ENCODE data around the gene ANKRD27.
"Not testable (repeated sequence)": the region's sequence is repeated elsewhere in the genome, so short reads cannot be mapped to it uniquely, and the experiment has no call there.

Gene ANKRD27

DNA sequence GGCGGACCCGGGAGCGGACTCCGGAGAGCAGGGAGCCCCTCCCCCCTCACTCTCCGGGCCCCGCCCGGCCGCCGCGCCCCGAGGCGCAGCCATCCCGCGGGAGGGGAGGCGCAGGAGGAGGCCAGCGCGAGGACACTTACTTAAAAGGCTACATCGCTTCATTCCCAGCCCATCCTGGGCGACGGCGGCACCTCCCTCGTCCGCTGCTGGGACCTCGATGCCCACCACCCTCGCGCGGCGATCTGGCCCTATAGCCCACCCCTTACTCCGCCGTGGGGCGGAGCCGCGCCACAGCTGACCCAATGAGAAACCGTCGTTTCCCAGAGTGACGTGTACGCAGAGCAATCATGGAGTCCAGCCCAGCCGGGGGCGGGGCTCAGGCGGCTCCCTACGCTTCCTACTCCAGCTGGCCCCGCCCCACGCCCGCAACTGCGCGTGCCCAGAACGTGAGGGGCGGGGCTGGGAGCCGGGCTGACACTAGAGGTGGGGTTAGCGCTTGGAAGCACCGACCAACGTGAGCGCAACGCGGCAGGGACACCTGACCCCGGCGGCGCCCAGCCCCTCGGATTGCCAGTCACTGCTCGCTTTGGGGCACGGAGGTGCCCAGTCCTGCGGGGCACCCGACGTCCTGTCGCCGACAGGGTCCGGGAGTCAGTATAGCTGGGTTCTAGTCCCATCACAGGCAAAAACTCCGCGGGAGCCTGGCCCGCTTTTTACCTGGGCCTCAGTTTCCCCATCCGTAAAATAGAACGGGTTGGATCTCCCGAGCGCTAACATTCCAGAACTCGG lies at the start of gene ANKRD27:
ANKRD27 (minus strand) TSS at position 250 of the 789 bp plus-strand sequence. CDS start 16,165 bp downstream, outside the sequence.
- in situ Hi-C loops (cut with MboI; ENCODE audit: low sequenced_read_pairs): no loop called here

DNA sequence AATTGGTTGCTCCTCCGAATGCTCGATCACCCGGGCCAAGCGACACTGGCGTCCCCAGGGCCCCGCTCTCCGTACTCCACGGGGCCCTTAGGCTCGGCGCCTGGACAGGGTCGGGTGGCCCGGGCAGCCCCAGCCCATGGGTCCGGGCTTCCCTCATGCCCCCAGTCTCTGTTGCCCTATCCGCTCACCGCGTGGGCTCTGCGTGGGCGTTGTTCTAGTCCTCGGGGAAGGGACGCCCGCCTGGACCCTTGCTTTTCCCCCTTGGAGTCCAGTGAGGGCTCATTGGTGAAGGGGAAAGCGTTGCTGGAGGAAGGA lies 45.9 kb upstream of the ANKRD27 start:
- in situ Hi-C loops (cut with MboI; ENCODE audit: low sequenced_read_pairs): no loop called here

DNA sequence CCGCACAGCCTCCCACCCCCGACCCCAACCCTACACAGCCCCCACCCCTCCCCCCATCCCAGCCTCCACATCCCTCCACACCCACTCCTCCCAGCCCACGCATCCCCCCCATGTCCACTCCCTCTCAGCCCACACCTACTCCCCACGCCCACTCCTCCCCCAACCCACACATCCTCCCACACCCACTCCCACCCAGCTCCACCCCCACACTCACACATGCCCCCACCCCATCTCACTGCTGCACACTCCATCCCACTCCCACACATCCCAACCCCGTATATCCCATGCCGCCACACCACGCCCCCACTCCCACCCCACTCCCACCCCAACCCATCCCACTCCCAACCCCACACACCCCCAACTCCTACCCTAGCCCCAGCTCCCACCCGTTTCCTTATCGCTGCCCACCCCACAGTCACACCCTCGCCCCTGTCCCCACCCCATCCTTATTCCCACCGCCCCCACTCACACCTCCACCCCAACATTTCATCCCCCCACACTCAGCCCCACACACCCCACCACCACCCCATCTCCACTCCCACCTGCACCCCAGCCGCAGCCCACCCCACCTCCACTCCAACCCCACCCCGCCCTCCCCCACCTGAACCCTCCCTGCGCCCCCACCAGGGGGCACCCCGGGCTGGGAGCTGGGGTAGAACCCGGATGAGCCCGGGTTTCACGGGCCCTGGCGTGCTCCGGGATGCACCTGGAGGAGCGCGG lies 45.4 kb upstream of the ANKRD27 start:
- in situ Hi-C loops (cut with MboI; ENCODE audit: low sequenced_read_pairs): no loop called here

DNA sequence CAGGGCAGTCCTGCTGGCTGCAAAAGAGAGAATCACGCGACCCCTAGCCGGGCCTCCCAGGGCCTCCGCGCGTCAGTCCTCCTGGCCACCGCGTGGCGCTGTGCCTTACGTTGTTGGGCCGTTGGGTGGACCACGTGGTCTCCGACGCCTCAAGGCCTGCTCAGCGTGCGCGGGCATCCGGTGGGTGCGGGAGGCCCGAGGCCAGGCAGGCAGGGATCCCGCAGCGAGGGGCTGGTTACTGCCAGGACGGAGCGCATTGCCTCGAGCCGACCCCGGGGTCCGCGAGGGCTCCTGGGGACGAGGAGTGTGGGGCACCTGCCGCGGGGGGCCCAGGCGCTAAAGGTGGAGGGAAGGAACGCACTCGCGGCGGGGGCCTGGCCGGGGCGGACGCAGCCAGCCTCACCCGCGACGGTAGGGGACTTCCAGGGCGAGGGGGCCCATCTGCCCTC lies 44.7 kb upstream of the ANKRD27 start, which contains the start of gene TDRD12:
TDRD12 (plus strand) TSS at position 157 of the 449 bp plus-strand sequence. CDS start 306 bp downstream, outside the sequence.
- in situ Hi-C loops (cut with MboI; ENCODE audit: low sequenced_read_pairs): no loop called here

DNA sequence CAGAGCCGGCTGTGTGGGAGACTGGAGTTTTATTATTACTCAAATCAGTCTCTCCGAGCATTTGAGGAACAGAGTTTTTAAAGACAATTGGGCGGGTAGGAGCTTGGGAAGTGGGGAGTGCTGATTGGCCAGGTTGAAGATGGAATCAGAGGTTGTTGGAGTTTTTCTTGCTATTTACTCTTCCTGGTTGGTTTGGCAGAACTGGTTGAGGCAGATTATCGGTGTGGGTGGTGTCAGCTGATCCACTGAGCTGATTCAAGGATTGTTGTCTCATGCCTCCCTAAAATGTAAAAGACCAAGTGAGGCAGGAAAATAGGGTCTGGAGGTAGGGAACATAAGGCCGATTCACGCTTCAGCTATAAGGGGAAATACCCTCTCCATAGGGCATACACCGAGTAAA lies 43.3 kb upstream of the ANKRD27 start:
- in situ Hi-C loops (cut with MboI; ENCODE audit: low sequenced_read_pairs): no loop called here

DNA sequence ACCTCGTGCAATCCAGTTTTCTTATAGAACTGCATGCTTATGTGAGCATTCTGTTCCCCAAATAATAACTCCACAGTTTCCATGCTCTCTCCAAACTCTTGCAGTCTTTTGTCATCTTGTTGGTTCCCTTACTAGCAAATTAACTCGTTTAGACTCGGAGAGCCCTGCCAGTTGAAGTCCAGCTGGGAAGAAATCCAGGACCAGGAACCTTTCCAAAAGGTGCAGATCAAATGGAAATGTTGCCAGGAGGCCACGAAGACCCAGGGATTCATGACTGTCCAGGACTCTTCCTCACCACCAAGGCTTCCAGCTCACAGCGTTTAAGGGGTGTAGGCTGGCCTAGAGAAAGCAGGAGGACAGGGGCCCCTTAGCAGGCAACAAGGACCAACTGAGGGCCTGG lies 42.5 kb upstream of the ANKRD27 start:
- in situ Hi-C loops (cut with MboI; ENCODE audit: low sequenced_read_pairs): no loop called here

DNA sequence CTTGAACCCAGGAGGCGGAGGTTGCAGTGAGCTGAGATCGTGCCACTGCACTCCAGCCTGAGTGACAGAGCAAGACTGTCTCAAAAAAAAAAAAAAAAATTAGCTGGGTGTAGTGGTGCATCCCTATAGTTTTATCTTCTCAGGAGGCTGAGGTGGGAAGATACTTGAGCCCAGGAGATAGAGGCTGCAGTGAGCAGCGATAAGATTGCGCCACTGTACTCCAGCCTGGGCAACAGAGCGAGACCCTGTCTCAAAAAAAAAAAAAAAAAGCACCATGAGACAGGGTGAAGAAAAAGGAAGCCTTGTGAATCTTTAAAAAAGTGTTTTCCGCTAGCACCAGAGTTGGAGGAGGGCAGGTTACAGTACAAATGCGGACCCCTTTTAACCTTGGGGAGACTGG lies 41.2 kb upstream of the ANKRD27 start:
- in situ Hi-C loops (cut with MboI; ENCODE audit: low sequenced_read_pairs): not testable (repeated sequence)

DNA sequence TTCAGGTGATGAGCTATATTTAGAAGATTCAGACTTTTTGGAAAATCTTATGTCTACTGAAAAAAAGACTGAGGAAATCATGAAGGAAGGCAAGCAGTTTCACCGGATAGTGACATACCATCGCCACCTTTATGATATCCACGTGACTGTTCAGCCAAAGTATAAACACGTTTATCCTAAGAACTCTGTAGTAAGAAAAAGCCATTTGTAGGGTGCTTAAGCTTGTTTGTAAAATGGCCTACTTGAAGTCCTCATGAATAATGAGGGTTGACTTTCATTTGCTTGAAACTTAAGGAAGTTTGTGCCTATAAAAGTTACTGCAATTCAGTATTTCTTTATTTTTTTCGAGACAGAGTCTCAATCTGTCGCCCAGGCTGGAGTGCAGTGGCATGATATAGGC lies 36.8 kb upstream of the ANKRD27 start:
- in situ Hi-C loops (cut with MboI; ENCODE audit: low sequenced_read_pairs): no loop called here

DNA sequence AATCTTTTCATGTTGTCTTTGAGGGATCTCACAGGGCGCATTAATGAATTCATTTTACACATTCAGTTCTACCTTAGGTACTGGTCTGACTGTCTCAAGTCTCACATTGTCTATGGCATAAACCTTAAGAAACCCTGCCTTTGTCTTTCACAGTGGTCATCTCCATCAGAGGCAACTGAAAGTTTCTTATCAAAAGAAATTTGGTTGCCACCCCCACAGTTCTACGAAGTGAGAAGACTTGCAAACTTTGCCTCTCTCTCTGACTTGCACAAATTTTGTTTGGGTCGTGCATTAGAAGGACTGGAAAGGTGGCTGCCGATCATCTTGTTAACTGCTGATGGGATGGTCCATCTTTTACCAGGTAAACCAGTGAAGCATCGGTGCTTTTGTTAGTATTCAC lies 34.1 kb upstream of the ANKRD27 start:
- in situ Hi-C loops (cut with MboI; ENCODE audit: low sequenced_read_pairs): no loop called here

DNA sequence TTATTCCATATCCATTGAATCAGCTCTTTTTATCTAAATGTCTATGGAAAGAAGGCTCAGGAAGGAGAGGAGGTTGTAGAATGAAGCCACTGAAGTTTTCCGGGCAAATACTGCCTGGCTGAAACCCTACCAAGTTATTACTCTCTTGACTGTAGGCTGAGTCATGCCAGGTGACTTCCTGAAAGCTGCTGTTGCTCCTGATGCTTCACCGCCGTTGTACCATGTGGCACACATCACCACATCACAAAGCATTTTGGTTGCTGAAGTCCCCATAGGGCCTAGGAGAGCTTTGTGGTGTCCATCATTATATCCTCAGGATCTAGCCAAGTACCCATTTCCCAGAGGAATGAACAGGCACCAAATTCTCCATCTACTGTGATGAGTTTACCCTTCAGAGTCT lies 33.5 kb upstream of the ANKRD27 start:
- in situ Hi-C loops (cut with MboI; ENCODE audit: low sequenced_read_pairs): no loop called here

DNA sequence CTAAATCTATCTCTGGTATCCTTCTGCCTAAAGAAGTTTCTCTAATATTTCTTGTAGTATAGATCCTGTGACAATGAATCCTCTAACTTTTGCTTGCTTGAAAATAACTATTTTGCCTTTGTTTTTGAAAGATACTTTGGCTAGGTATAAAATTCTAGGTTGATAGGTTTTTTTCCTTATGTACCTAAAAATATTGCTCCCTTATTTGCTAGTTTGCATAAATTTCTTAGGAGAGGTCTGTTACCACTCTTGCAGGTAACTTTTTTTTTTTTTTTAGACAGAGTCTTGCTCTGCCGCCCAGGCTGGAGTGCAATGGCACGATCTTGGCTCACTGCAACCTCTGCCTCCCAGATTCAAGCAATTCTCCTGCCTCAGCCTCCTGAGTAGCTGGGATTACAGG lies 29.0 kb upstream of the ANKRD27 start:
- in situ Hi-C loops (cut with MboI; ENCODE audit: low sequenced_read_pairs): not testable (repeated sequence)

DNA sequence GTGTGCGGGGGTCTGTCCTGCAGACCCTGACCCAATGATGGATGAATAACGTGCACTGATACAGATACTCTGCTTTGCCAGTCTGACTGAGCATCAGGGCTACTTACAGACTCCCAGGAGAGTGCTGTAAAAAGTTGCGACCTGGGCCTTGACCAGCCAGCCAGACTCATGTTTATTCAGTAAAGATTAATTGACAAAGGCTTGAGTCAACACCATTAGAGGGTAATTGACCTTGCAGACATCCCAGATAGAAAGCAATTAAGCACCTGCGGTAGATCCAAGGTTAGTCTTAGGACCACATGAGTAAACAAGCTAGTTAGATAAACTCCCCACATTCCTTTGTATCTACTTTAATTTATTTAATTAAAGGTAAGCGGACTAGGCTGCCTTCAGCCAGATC lies 27.0 kb upstream of the ANKRD27 start:
- in situ Hi-C loops (cut with MboI; ENCODE audit: low sequenced_read_pairs): no loop called here

DNA sequence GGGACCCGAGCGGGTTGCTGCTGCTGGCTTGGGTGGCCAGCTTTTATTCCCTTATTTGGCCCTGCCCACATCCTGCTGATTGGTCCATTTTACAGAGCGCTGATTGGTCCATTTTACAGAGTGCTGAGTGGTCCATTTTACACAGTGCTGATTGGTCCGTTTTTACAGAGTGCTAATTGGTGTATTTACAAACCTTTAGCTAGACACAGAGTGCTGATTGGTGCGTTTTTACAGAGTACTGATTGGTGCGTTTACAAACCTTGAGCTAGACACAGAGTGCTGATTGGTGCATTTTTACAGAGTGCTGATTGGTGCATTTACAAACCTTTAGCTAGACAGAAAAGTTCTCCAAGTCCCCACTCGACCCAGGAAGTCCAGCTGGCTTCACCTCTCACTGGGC lies 25.1 kb upstream of the ANKRD27 start:
- in situ Hi-C loops (cut with MboI; ENCODE audit: low sequenced_read_pairs): not testable (repeated sequence)

DNA sequence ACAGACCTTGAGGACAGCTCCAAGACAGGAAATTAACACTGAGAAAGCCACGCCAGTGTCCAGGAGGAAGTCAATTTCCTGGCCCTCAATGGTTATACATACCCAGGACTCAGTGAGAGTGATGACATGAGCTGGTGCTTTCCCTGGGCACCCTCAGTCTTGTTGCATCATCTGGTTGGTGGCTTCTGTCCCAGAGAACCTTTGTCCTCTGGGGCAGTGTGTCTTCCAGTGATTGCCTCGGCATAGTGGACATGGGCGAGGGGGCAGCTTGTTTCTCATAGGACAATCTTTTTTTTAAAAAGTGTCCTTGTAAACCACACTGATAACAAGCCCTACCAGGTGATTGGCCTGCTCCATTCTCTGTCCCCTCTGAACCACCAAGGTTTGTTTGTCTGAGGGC lies 21.8 kb upstream of the ANKRD27 start:
- in situ Hi-C loops (cut with MboI; ENCODE audit: low sequenced_read_pairs): not testable (repeated sequence)

DNA sequence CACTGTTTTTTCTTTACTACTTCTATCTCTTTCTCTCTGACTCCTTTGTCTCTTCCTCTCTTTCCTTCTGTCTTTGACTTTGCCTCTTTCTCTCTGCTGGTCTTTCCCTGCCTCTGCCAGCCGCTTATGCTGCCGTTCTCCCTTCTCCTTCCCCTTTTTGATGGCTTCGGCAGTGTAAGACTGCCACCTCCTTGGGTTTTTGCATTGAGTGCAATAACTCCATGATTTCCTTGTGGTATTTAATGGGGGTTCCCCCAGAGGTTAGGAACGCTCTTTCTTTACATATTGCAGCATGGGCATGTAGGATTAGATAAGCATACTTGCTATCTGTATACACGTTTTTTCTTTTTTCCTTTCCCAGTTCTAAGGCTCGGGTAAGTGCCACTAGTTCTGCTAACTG lies 20.5 kb upstream of the ANKRD27 start:
- in situ Hi-C loops (cut with MboI; ENCODE audit: low sequenced_read_pairs): not testable (repeated sequence)

DNA sequence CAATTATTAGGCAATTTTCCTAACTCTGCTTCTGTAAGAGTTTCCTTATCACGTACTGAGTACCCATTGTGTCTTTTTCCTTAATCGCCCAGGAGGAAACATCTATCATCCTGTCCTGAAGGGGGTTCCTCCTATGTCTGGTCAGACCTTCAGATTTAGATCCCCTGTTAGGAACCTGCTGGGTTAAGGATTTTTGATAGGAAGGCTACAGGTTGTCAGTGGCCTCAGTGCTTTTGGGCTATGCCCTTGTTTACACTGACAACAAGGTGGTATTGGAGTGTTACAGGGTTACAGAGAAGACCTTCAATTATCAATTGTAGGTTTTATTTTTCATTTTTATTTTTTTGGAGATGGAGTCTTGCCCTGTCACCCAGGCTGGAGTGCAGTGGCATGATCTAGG lies 19.9 kb upstream of the ANKRD27 start:
- in situ Hi-C loops (cut with MboI; ENCODE audit: low sequenced_read_pairs): not testable (repeated sequence)

DNA sequence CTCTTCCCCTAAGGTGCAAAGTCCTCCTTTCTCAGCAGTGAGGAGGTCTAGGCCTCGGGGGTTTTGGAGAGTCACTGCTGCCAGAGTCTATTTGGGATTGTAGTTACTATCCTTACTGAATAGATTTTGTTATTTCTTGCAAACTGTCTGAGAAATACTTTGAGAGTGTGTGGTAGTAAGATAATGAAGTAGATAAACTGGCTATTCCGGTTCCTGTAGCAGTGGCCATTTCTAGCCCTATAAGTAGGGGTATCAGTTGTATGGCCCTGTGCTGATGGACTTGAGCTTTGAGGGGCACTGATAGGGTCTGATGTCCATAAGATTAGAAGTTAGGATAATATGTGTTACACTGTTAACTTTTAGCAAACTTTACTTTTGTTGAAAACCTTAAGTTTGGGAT lies 19.3 kb upstream of the ANKRD27 start:
- in situ Hi-C loops (cut with MboI; ENCODE audit: low sequenced_read_pairs): not testable (repeated sequence)

DNA sequence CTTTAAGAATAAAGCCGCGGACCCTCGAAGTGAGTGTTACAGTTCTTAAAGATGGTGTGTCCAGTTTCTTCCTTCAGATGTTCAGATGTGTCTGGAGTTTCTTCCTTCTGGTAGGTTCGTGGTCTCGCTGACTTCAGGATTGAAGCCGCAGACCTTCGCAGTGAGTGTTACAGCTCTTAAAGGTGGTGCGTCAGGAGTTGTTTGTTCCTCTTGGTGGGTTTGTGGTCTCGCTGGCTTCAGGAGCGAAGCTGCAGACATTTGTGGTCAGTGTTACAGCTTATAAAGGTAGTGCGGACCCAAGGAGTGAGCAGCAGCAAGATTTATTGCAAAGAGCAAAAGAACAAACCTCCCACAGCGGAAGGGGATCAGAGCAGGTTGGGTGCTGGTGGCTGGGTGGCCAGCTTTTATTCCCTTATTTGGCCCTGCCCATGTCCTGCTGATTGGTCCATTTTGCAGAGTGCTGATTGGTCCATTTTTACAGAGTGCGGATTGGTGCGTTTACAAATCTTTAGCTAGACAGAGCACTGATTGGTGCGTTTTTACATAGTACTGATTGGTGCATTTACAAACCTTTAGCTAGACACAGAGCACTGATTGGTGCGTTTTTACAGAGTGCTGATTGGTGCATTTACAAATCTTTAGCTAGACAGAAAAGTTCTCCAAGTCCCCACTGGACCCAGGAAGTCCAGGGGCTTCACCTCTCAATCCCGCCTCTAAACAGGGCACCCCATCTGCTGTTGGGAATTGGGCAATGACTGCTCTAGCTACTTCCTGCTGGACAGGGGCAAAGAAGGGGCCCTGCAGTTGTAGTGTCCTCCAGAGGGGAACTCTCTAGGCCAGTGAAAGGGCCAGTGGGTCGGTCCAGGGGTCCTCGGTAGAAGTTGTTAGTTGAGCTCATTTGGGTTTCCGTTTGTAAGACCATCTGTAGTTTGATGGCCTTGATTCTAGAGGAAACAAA lies 18.4 kb upstream of the ANKRD27 start:
- in situ Hi-C loops (cut with MboI; ENCODE audit: low sequenced_read_pairs): not testable (repeated sequence)

DNA sequence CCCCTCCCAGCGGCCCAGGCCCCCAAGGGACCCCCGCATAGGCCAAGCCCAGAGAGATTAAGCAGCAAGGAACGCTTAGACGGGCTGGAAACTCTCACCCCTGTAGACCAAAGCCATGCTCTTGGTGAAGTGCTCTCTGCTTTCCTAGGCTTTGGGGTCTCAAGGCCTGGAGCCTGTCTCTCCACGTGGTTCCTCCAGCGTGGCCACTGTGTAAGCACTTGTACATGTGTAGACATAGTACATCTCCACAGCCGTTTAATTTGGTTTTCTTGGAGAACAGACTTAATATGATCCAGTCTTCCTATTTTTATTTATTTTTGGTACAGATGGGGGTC lies 17.7 kb upstream of the ANKRD27 start:
- in situ Hi-C loops (cut with MboI; ENCODE audit: low sequenced_read_pairs): no loop called here

DNA sequence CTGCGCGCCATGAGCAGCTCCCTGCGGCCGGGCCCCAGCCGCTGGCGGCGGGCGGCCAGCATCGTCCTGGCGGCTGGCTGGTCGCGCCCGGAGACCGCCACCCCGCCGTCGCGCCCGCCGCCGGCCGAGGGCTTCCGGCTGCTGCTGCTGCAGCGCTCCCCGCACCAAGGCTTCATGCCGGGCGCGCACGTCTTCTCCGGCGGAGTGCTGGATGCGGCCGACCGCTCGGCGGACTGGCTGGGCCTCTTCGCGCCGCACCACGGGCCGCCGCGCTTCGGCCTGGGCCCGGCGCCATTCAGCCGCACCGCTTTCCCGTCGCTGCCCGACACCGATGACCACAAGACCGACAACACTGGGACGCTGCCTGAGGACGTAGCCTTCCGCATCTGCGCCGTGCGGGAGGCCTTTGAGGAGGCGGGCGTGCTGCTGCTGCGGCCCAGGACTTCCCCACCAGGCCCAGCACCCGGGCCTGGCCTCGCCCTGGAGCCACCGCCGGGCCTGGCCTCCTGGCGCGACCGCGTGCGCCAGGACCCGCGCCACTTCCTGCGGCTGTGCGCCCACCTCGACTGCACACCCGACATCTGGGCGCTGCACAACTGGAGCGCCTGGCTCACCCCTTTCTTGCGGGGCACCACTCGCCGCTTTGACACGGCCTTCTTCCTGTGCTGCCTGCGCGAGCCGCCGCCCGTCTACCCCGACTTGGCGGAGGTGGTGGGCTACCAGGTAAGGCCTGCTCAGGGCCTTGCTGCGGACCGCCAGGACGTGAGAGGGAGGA lies 17.2 kb upstream of the ANKRD27 start:
- in situ Hi-C loops (cut with MboI; ENCODE audit: low sequenced_read_pairs): no loop called here

Data from HL-60/S4 (cell line).